RWPE2 (cell line): ENCODE measurements around the gene SMCO4.

Experiments
- ATAC-seq: fragments of 200-7000 bp; cut with Tn5 transposase; 3 replicates; pipeline ENCODE4 v1.9.1; 2021; ENCODE audit warnings: low read depth
- DNase-seq: peaks from one replicate; pipeline ENCODE4 v3.0.0-alpha.2; 2020; ENCODE audit warnings: low spot score
- H3K27ac ChIP-seq: fragments of 450-650 bp; 2 replicates; pipeline ENCODE4 v1.5.1; 2017; ENCODE audit warnings: mild to moderate bottlenecking; ENCODE audit not compliant: poor library complexity, severe bottlenecking
- H3K27me3 ChIP-seq: fragments of 250-450 bp; sonication (Bioruptor Pico); 2 replicates; pipeline ENCODE4 v1.5.1; 2021; ENCODE audit warnings: mild to moderate bottlenecking, moderate library complexity; ENCODE audit not compliant: insufficient read depth, poor library complexity, severe bottlenecking
- H3K36me3 ChIP-seq: fragments of 250-450 bp; sonication (Bioruptor Pico); 2 replicates; pipeline ENCODE4 v1.5.1; 2020; ENCODE audit warnings: low read depth, mild to moderate bottlenecking, moderate library complexity
- H3K4me1 ChIP-seq: fragments of 250-450 bp; sonication (Bioruptor Pico); 2 replicates; pipeline ENCODE4 v1.5.1; 2021; ENCODE audit warnings: mild to moderate bottlenecking, moderate library complexity; ENCODE audit not compliant: insufficient read depth, poor library complexity, severe bottlenecking
- H3K4me3 ChIP-seq: fragments of 250-450 bp; sonication (Bioruptor Pico); 2 replicates; pipeline ENCODE4 v1.5.1; 2021; ENCODE audit warnings: mild to moderate bottlenecking, moderate library complexity; ENCODE audit not compliant: severe bottlenecking
- H3K9me3 ChIP-seq: fragments of 250-450 bp; sonication (Bioruptor Pico); 2 replicates; pipeline ENCODE4 v1.5.1; 2021; ENCODE audit warnings: mild to moderate bottlenecking, moderate library complexity; ENCODE audit not compliant: severe bottlenecking
- CTCF ChIP-seq: fragments of 450-650 bp; IDR thresholded peaks from one replicate; pipeline ENCODE4 v1.5.1; 2017; ENCODE audit warnings: mild to moderate bottlenecking, moderate library complexity; ENCODE audit not compliant: poor library complexity, severe bottlenecking

The SMCO4 gene

GRCh38 chr11:93563857-93564256 is 20.7 kb upstream of the SMCO4 start:
- ATAC-seq (no peak), DNase-seq (no peak)
- Histone ChIP-seq H3K4me1 (no peaks in the 10 kb centered on the region), H3K36me3 (no peaks in the 10 kb centered on the region), H3K27ac (no peak overlapping the region), H3K9me3 (no peaks in the 10 kb centered on the region), H3K27me3 (no peaks in the 10 kb centered on the region), H3K4me3 (no peak overlapping the region)
- TF ChIP-seq CTCF, result no peak

GRCh38 chr11:93560199-93560932 is 17.2 kb upstream of the SMCO4 start:
- TF ChIP-seq CTCF, result no peak
- no peak for ATAC-seq
- H3K9me3 ChIP-seq, result no peaks in the 10 kb centered on the region
- H3K27me3 ChIP-seq, result no peaks in the 10 kb centered on the region
- no peak overlapping the region for H3K27ac ChIP-seq
- H3K36me3 ChIP-seq, result no peaks in the 10 kb centered on the region
- H3K4me1 ChIP-seq, result no peaks in the 10 kb centered on the region
- no peak overlapping the region for H3K4me3 ChIP-seq
- no peak for DNase-seq

- DNase-seq (no peak), ATAC-seq (no peak)
- no peak for TF ChIP-seq CTCF
- Histone ChIP-seq H3K27me3 (no peaks in the 10 kb centered on the region), H3K36me3 (no peaks in the 10 kb centered on the region), H3K4me3 (no peak overlapping the region), H3K4me1 (no peaks in the 10 kb centered on the region), H3K27ac (no peak overlapping the region), H3K9me3 (no peaks in the 10 kb centered on the region)
Measured at GRCh38 chr11:93559681-93560080, 16.5 kb upstream of the SMCO4 start.

- Histone ChIP-seq H3K27me3 (no peaks in the 10 kb centered on the region), H3K9me3 (no peaks in the 10 kb centered on the region), H3K27ac (no peak overlapping the region), H3K36me3 (no peaks in the 10 kb centered on the region), H3K4me3 (no peak overlapping the region), H3K4me1 (no peaks in the 10 kb centered on the region)
- ATAC-seq (no peak), DNase-seq (no peak)
- no peak for TF ChIP-seq CTCF
Measured at GRCh38 chr11:93552874-93553273, 9.7 kb upstream of the SMCO4 start.

GRCh38 chr11:93549976-93550375 is 6.8 kb upstream of the SMCO4 start:
- DNase-seq (no peak), ATAC-seq (no peak)
- Histone ChIP-seq H3K4me1 (no peaks in the 10 kb centered on the region), H3K4me3 (no peak overlapping the region), H3K27ac (no peak overlapping the region), H3K27me3 (no peaks in the 10 kb centered on the region), H3K36me3 (no peaks in the 10 kb centered on the region), H3K9me3 (no peaks in the 10 kb centered on the region)
- no peak for TF ChIP-seq CTCF
